Neural cell (in vitro differentiated cells): Measurements from ENCODE around the gene ARAP2. TPM values are rescaled to one million over a fixed set of nuclear protein-coding genes. Genes with fewer than 3 reads are reported as not detected.

Source experiments
- H2AFZ ChIP-seq: fragments of 200-600, 300-800 bp; sonication (generic), shearing (Covaris generic); 2 replicates; pipeline ENCODE4 v1.6.0; 2014; ENCODE audit warnings: low read depth, mild to moderate bottlenecking, antibody characterized with exemption, low read length, moderate library complexity
- H3F3A ChIP-seq: fragments of 200-600 bp; shearing (Covaris generic); 2 replicates; pipeline ENCODE4 v1.6.1; 2016; ENCODE audit warnings: mild to moderate bottlenecking, moderate library complexity, mixed read lengths, antibody characterized with exemption, low read length; ENCODE audit not compliant: insufficient read depth, poor library complexity, severe bottlenecking
- H3K27ac ChIP-seq: fragments of 200-600, 300-800 bp; sonication (generic), shearing (Covaris generic); 2 replicates; pipeline ENCODE4 v1.5.1; 2014; ENCODE audit warnings: mild to moderate bottlenecking, low read length, moderate library complexity
- H3K27me3 ChIP-seq: fragments of 300-800, 200-600 bp; sonication (generic), shearing (Covaris generic); 2 replicates; pipeline ENCODE4 v1.6.0; 2014; ENCODE audit warnings: mild to moderate bottlenecking, low read depth, low read length, moderate library complexity; ENCODE audit not compliant: insufficient read depth
- H3K36me3 ChIP-seq: fragments of 300-800, 200-600 bp; sonication (generic), shearing (Covaris generic); 2 replicates; pipeline ENCODE4 v1.5.1; 2014; ENCODE audit warnings: mild to moderate bottlenecking, antibody characterized with exemption, low read length, moderate library complexity; ENCODE audit not compliant: insufficient read depth
- H3K4me2 ChIP-seq: fragments of 300-800, 200-600 bp; sonication (generic), shearing (Covaris generic); 2 replicates; pipeline ENCODE4 v1.6.0; 2014; ENCODE audit warnings: mild to moderate bottlenecking, low read length
- H3K4me3 ChIP-seq: fragments of 300-800, 200-600 bp; sonication (generic), shearing (Covaris generic); 2 replicates; pipeline ENCODE4 v1.5.1; 2014; ENCODE audit warnings: mild to moderate bottlenecking, low read length, moderate library complexity
- H3K79me2 ChIP-seq: fragments of 200-600 bp; shearing (Covaris generic); replicated peaks from 2 replicates; pipeline ENCODE4 v1.6.0; 2014; ENCODE audit warnings: mild to moderate bottlenecking, low read length, moderate library complexity; ENCODE audit not compliant: insufficient read depth
- H3K9ac ChIP-seq: fragments of 300-800, 200-600 bp; sonication (generic), shearing (Covaris generic); 2 replicates; pipeline ENCODE4 v1.6.1; 2016; ENCODE audit warnings: mild to moderate bottlenecking, low read length, mixed read lengths
- H3K9me2 ChIP-seq: fragments of 200-600 bp; shearing (Covaris generic); 2 replicates; pipeline ENCODE4 v1.6.1; 2016; ENCODE audit warnings: mild to moderate bottlenecking, low read length, mixed read lengths; ENCODE audit not compliant: insufficient read depth
- H3K9me3 ChIP-seq: fragments of 200-600, 300-800 bp; sonication (generic), shearing (Covaris generic); 2 replicates; pipeline ENCODE4 v1.6.1; 2016; ENCODE audit warnings: mild to moderate bottlenecking, mixed run types, low read length, moderate library complexity, mixed read lengths
- H4K20me1 ChIP-seq: fragments of 200-600 bp; shearing (Covaris generic); 2 replicates; pipeline ENCODE4 v1.6.1; 2016; ENCODE audit warnings: mild to moderate bottlenecking, mixed run types; ENCODE audit not compliant: insufficient read depth
- EP300 ChIP-seq: fragments of 450-650 bp; conservative IDR thresholded peaks from 2 replicates; pipeline ENCODE4 v1.6.1; 2014; ENCODE audit warnings: antibody characterized with exemption, mild to moderate bottlenecking, moderate library complexity; ENCODE audit not compliant: poor library complexity, severe bottlenecking
- EZH2 ChIP-seq: fragments of 200-600, 300-800 bp; shearing (Covaris generic), sonication (generic); IDR thresholded peaks from 2 replicates; pipeline ENCODE4 v1.6.1; 2014; ENCODE audit warnings: antibody characterized with exemption, low read length, borderline replicate concordance, mild to moderate bottlenecking; ENCODE audit not compliant: insufficient read depth, poor library complexity, severe bottlenecking
- MXI1 ChIP-seq: fragments of 450-650 bp; conservative IDR thresholded peaks from 2 replicates; pipeline ENCODE4 v1.6.1; 2014; ENCODE audit warnings: antibody characterized with exemption, mild to moderate bottlenecking; ENCODE audit not compliant: poor library complexity, severe bottlenecking
- POLR2AphosphoS5 ChIP-seq: IDR thresholded peaks from 2 replicates; pipeline ENCODE4 v1.6.1; 2012
- RAD21 ChIP-seq: fragments of 450-650 bp; conservative IDR thresholded peaks from 2 replicates; pipeline ENCODE4 v1.6.1; 2014; ENCODE audit warnings: antibody characterized with exemption, mild to moderate bottlenecking, moderate library complexity
- SMC3 ChIP-seq: fragments of 450-650 bp; conservative IDR thresholded peaks from 2 replicates; pipeline ENCODE4 v1.6.1; 2014; ENCODE audit warnings: antibody characterized with exemption, mild to moderate bottlenecking, moderate library complexity; ENCODE audit not compliant: poor library complexity
- TAF1 ChIP-seq: IDR thresholded peaks from 2 replicates; pipeline ENCODE4 v1.6.1; 2012; ENCODE audit warnings: low read depth
- polyA plus RNA-seq: library from polyadenylated mRNA; depleted of rRNA; stranded (reverse); fragments of >200 nt; gene quantifications from 2 replicates; pipeline ENCODE4 v1.2.3, GENCODE V29; 2014
- TF ChIP-seq, protein P1 (sequence below): IDR thresholded peaks from 2 replicates; pipeline ENCODE4 v1.6.1; 2012; ENCODE audit warnings: borderline replicate concordance
- TF ChIP-seq, protein P2 (sequence below): fragments of 450-650 bp; IDR thresholded peaks from 2 replicates; pipeline ENCODE4 v1.5.1; 2014; ENCODE audit warnings: antibody characterized with exemption, mild to moderate bottlenecking, moderate library complexity; ENCODE audit not compliant: poor library complexity, severe bottlenecking

ARAP2 gene
- polyA plus RNA-seq, 1 donor from 2014 or later, result 2.1 TPM

DNA sequence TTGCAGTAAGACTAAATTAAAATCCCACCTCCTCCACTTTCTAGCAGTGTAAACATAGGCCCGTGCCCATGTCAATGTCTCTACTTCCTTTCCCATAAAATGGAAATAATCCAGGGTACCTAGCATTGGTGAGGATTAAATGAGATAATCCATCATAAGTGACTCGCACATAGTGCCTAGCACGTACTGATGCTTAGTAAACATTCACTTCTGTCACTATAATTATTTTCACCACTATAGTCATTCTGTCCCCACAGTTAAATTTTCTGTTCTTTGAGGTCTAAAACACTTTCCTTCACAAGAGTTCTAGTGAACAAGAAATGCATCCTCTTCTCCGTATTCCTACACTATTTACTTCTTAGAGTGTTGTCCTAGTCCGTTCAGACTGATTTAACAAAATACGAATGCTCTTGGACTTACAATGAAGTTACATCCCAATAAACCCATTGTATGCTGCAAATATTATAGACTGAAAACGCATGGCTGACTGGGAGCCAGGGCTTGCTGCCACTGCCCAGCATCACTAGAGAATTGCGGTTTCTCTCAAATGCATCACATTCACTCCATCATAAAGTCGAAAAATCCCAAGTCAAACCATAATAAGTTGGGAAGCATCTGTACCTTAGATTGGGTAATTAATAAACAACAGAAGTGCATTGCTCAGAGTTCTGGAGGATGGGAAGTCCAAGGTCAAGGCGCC lies 10.6 kb downstream of the ARAP2 start:
- no peak overlapping the region for H2AFZ ChIP-seq
- no peak overlapping the region for H3K9ac ChIP-seq
- no peaks in the 10 kb centered on the region for H3K9me2 ChIP-seq
- TF ChIP-seq SMC3, result no peak
- TF ChIP-seq EZH2, result no peak
- TF ChIP-seq, protein P1, sequence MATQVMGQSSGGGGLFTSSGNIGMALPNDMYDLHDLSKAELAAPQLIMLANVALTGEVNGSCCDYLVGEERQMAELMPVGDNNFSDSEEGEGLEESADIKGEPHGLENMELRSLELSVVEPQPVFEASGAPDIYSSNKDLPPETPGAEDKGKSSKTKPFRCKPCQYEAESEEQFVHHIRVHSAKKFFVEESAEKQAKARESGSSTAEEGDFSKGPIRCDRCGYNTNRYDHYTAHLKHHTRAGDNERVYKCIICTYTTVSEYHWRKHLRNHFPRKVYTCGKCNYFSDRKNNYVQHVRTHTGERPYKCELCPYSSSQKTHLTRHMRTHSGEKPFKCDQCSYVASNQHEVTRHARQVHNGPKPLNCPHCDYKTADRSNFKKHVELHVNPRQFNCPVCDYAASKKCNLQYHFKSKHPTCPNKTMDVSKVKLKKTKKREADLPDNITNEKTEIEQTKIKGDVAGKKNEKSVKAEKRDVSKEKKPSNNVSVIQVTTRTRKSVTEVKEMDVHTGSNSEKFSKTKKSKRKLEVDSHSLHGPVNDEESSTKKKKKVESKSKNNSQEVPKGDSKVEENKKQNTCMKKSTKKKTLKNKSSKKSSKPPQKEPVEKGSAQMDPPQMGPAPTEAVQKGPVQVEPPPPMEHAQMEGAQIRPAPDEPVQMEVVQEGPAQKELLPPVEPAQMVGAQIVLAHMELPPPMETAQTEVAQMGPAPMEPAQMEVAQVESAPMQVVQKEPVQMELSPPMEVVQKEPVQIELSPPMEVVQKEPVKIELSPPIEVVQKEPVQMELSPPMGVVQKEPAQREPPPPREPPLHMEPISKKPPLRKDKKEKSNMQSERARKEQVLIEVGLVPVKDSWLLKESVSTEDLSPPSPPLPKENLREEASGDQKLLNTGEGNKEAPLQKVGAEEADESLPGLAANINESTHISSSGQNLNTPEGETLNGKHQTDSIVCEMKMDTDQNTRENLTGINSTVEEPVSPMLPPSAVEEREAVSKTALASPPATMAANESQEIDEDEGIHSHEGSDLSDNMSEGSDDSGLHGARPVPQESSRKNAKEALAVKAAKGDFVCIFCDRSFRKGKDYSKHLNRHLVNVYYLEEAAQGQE, result no peak
- TF ChIP-seq TAF1, result no peak
- no peak for TF ChIP-seq MXI1
- TF ChIP-seq EP300, result no peak
- TF ChIP-seq, protein P2, sequence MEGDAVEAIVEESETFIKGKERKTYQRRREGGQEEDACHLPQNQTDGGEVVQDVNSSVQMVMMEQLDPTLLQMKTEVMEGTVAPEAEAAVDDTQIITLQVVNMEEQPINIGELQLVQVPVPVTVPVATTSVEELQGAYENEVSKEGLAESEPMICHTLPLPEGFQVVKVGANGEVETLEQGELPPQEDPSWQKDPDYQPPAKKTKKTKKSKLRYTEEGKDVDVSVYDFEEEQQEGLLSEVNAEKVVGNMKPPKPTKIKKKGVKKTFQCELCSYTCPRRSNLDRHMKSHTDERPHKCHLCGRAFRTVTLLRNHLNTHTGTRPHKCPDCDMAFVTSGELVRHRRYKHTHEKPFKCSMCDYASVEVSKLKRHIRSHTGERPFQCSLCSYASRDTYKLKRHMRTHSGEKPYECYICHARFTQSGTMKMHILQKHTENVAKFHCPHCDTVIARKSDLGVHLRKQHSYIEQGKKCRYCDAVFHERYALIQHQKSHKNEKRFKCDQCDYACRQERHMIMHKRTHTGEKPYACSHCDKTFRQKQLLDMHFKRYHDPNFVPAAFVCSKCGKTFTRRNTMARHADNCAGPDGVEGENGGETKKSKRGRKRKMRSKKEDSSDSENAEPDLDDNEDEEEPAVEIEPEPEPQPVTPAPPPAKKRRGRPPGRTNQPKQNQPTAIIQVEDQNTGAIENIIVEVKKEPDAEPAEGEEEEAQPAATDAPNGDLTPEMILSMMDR, result no peak
- TF ChIP-seq POLR2AphosphoS5, result no peak
- H3K36me3 ChIP-seq, result no peaks in the 10 kb centered on the region
- H3K4me2 ChIP-seq, result no peak overlapping the region
- H3K9me3 ChIP-seq, result no peaks in the 10 kb centered on the region
- no peaks in the 10 kb centered on the region for H3K79me2 ChIP-seq
- H3K27ac ChIP-seq, result no peak overlapping the region
- no peaks in the 10 kb centered on the region for H3F3A ChIP-seq
- no peak overlapping the region for H3K4me3 ChIP-seq
- H4K20me1 ChIP-seq, result no peaks in the 10 kb centered on the region
- H3K27me3 ChIP-seq, result no peaks in the 10 kb centered on the region

DNA sequence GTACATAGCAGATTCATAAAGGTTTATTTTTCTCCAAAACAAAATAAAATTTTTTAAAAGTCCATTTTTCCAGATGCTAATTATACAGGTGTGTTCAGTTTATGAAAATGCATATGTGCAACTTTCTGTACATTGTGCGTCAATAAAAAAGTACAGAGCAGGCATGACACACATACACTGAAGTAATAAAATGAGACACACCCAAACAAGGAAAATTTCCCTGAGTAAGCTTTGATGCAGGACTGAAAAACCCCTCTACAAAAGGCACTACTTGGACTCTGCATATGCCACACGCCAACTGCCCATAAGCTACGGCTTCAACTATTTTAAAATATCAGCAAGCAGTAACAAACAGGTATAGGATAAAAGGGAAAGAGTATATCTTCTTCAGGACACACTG lies 13.8 kb downstream of the ARAP2 start:
- no peaks in the 10 kb centered on the region for H3F3A ChIP-seq
- TF ChIP-seq RAD21 (no peak), MXI1 (no peak), TAF1 (no peak), EZH2 (no peak), POLR2AphosphoS5 (no peak), SMC3 (no peak), EP300 (no peak)
- TF ChIP-seq, protein P2, result no peak
- TF ChIP-seq, protein P1, result no peak

More for the DNA sequence above, 13.8 kb downstream of the ARAP2 start:
- Histone ChIP-seq H3K9me3 (no peaks in the 10 kb centered on the region), H3K4me2 (no peak overlapping the region), H3K4me3 (no peak overlapping the region), H3K36me3 (no peaks in the 10 kb centered on the region), H3K27ac (no peak overlapping the region), H2AFZ (no peak overlapping the region), H3K9ac (no peak overlapping the region), H4K20me1 (no peaks in the 10 kb centered on the region), H3K79me2 (no peaks in the 10 kb centered on the region), H3K9me2 (no peaks in the 10 kb centered on the region), H3K27me3 (no peaks in the 10 kb centered on the region)
